HG03159 (cell line): ENCODE data around the gene BNIP5.
"Not testable (repeated sequence)": the region's sequence is repeated elsewhere in the genome, so short reads cannot be mapped to it uniquely, and the experiment has no call there.

Experiments used
- ATAC-seq: cut with Tn5 transposase; IDR thresholded peaks from one replicate; pipeline ENCODE4 v1.9.1; 2021; ENCODE audit warnings: mild to moderate bottlenecking, moderate library complexity; ENCODE audit not compliant: unreplicated experiment

BNIP5 gene

DNA sequence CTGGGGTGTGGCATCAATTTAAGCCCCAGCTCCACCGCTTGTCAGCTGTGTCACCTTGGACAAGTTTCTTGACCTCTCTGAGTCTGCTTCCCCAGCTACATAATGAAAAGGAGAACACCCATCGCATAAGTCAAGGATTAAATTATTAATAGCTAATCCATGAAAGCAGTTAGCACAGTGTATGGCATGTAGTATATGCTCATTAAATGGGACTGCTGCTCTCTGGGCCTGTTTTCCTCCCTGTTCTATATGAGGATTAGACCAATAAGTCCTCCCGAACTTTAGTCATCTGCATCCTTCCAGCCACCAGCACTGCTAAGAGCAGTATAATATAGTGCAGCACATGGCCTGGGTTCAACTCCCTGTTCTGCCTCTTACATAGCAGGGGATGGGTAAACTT, 31.1 kb upstream of the BNIP5 start:
- ATAC-seq: no peak

DNA sequence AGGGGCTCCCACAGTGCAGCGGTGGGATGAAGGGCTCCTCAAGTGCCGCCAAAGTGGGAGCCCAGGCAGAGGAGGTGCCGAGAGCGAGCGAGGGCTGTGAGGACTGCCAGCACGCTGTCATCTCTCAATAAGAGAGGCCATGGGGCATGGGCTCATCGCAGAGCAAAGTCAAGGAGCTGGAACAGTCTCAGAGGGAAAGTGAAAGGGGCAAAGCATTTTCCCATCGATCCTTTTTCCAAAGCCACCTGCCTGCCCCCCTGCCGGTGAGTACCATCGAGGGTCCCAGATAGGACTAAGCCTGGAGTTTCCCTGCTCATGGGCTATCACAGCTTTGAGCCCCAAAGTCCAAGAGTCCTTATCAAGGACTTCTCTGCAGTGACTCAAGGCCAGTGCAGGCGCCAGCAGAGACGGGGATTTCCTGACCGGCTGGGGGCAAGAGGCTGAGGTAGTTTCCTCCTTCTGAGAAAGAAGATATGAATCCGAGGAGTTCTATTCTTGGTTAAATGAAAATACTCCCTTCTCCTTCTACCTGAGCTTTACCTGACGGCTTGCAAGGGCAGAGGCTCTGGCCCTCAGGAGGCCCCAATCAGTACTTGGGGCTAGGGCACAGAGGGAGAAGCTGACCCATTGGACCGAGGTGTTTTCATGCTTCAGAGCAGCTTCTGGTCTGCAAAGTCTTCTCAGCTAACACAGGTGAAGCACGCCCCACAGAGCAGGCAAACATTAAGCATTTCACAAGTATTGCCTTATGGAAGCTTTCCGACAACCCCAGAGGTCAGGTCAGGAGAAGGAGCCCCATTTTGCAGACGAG, 28.2 kb upstream of the BNIP5 start:
- peak; percentile 61 for ATAC-seq

DNA sequence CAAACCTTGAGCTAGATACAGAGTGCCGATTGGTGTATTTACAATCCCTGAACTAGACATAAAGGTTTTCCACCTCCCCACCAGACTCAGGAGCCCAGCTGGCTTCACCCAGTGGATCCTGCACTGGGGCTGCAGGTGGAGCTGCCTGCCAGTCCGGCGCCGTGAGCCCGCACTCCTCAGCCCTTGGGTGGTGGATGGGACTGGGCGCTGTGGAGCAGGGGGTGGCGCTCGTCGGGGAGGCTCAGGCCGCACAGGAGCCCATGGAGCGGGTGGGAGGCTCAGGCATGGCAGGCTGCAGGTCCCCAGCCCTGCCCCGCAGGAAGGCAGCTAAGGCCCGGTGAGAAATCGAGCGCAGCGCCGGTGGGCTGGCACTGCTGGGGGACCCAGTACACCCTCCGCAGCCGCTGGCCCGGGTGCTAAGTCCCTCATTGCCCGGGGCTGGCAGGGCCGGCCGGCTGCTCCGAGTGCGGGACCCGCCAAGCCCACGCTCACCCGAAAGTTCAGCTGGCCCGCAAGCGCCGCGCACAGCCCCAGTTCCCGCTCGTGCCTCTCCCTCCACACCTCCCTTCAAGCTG, 27.5 kb upstream of the BNIP5 start:
- not testable (repeated sequence) for ATAC-seq

DNA sequence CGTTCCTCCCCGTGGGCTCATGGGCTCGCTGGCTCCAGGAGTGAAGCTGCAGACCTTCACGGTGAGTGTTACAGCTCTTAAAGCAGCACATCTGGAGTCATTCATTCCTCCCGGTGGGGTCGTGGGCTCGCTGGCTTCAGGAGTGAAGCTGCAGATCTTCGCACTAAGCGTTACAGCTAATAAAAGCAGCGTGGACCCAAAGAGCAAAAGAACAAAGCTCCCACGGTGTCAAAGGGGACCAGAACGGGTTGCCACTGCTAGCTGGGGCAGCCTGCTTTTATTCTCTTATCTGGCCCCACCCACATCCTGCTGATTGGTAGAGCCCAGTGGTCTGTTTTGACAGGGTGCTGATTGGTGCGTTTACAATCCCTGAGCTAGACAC, 26.7 kb upstream of the BNIP5 start:
- not testable (repeated sequence) for ATAC-seq

DNA sequence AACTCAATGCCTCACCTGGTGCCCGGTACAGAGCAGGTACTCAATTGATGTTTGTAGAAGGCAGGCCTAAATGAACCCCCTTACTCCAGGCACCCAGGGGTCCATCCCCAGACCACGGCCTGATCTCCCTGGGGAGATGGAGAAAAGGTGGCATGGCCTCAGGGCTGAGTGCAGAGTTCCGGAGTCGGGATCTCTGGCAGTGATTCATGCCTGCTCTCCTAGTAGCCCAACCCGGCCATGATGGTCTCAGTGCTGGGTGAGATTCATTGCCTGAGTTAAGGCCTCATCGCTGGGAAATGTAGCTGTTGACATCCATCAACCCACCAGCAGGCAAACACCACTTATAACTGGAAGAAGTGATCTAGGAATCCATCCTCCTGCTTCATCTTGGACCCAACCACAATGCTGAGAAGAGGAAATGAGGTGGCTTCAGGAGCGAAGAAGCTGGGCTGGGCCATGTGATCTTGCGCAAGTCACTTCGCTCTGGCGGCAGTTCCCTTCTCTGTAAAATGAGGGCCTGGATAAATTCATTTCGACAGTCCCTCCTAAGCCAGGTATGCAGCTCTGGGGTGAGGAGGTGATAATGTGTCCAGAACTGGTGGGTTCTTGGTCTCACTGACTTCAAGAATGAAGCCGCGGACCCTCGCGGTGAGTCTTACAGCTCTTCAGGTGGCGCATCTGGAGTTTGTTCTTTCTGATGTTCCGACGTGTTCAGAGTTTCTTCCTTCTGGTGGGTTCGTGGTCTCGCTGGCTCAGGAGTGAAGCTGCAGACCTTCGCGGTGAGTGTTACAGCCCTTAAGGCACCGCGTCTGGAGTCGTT, 26.1 kb upstream of the BNIP5 start:
- ATAC-seq: no peak

DNA sequence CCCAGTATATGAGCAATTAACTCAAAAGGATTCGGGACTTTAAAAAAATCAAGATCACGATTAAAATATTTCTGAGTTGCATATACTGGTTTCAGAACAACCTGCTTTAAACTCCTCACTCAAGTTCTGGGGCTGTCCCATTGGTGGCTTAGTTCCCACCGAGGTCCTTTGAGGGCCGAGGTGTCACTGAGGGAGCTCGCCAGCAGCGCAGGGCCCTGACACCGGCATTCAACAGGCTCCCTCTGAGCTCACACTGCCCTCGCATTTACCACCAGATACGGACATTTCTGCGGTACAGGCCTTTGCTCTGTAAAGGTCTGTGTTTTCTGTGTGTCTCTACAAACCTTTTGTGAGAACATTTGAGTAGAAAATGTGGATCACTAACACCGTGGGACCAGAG, 24.4 kb upstream of the BNIP5 start:
- no peak for ATAC-seq

DNA sequence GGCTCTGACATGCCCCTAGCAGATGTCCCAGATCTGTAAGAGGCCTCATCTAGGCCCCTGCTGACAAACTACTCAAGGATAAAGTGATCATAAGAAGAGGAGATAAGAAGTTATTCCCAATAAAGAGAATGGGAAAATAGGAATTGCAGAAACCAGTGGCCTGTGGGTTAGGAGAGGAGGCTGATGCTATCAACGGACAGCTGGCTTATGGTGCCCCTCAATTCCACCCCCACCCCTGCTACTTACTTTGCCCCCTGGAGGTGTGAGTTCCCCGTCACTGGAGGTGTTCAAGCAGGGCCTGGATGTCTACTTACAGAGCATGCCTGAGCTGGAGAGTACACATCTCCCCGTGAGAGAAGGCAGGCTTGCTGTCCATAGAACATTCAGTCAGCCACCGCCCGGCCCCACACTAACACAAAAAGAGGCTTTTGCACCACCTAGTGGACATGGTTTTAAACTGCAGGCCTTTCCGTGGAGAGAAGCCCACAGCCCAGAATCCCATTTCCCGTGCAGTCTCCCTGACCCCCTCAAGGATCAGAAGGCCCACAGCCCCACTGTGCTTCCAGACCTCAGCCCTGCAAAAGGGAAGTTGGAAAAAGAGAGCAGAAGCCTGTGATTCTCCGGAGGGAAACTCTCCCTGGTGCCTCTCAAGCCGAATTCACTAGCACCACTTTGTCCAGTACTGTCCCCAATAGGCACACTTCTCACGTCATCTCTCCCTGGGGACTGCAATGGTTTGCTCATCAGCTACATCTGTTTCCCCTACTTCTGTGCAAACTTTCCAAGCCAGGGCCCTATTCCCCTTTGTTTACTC, 23.8 kb upstream of the BNIP5 start:
- ATAC-seq: no peak

DNA sequence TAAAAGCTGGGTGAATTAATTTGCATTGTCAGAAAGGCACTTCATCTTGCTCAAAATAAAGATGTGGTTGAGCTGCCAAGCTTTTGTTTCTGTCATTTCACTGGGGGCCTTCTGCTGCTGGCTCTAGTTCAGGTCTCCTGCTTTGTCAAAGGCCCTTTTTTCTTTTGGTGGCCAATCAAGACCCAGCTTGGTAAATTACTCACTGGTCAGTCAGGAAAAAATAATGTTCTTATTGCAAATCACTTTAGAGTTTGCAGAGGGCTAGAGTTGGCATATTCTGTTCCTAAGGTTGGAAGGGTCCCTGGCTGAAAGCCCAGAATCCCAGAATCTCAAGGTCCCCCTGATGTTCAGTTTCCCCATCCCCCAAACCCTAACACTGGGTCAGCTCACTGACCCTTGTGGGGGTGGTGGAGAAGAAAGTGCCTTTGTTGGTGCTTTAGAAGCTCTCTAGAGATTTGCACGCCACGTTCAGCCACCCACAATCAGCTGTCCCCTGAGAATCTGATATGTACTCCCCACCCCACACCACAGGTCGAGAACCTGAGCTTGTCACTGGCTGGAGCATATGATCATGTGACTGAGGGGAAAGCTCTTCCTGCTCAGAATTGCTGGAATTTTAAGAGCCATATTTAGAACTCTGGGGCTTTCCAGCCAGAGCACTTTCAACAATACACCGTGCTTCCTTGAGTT, 21.7 kb upstream of the BNIP5 start:
- no peak for ATAC-seq

DNA sequence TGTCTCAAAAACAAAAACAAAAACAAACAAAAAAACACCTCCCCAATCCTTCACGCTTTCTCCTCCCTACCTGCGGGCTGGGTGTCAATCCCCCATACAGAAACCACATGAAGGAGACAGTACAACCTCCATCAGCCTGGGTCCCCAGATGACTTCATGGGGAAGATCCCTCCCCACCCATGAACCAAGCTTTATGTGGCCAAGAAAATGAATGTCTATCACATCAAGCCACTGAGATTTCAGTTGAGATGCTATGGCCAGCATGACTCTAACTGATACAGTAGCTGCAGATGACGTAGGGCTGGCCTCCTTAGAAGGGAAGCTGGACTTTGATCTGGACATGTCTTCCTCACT, 21.2 kb upstream of the BNIP5 start:
- no peak for ATAC-seq

DNA sequence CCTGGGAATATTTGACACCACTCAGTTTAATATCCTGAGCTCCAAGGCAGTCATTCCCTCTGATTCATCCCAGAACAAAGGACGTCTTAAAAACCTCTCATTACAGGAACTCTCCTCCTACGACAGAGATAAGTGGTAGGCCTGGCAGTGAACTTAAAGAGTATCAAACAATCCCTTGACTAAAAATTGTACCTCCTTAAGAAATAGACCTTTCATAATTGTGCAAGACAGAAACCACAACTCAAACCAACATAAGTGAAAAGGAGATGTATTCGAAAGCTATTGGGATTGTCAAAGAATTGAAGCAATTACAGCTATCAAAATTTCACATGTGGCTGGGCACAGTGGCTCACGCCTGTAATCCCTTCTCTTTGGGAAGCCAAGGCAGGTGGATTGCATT, 19.1 kb upstream of the BNIP5 start:
- no peak for ATAC-seq

DNA sequence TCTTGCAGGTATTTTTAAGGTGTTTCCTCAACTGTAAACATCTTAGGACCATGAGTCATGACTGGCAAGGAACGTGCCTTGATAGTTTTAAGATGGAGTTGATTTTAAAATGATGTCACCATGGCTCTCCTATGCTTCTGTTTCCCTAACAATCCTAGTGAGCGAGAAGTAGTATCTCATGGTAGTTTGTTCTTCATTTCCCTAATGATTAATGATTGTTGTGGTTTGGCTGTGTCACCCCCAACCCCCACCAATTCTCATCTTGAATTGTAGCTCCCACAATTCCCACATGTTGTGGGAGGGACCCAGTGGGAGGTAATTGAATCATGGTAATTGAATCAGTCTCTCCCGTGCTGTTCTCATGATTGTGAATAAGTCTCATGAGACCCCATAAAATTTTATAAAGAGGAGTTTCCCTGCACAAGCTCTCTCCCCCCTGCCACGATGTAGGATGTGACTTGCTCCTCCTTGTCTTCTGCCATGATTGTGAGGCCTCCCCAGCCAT, 16.8 kb upstream of the BNIP5 start:
- no peak for ATAC-seq

DNA sequence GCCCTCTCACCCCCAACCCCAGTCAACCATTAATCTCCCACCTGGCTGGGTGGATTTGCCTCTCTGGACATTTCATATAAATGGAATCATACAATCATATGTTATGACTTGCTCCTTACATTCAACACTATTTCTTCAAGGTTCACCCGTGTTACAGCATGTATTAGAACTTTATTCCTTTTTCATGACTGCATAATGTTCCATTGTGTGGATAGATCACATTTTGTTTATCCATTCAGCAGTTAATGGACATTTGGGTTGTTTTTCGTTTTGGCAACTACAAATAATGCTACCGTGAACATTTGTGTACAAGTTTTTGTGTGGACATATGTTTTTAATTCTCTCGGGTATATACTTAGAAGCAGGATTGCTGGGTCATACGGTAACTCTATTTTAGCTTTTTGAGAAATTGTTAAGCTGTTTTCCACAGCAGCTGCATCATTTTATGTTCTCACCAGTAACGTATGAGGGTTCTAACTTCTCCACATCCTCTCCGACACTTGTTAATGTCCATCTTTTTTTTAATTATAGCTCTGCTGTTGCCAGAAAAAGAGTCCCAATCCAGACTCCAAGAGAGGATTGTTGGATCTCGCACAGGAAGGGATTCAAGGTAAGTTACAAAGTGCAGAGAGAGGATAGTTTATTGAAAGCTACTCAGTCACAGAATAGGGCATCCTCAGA, 15.9 kb upstream of the BNIP5 start:
- ATAC-seq: no peak

DNA sequence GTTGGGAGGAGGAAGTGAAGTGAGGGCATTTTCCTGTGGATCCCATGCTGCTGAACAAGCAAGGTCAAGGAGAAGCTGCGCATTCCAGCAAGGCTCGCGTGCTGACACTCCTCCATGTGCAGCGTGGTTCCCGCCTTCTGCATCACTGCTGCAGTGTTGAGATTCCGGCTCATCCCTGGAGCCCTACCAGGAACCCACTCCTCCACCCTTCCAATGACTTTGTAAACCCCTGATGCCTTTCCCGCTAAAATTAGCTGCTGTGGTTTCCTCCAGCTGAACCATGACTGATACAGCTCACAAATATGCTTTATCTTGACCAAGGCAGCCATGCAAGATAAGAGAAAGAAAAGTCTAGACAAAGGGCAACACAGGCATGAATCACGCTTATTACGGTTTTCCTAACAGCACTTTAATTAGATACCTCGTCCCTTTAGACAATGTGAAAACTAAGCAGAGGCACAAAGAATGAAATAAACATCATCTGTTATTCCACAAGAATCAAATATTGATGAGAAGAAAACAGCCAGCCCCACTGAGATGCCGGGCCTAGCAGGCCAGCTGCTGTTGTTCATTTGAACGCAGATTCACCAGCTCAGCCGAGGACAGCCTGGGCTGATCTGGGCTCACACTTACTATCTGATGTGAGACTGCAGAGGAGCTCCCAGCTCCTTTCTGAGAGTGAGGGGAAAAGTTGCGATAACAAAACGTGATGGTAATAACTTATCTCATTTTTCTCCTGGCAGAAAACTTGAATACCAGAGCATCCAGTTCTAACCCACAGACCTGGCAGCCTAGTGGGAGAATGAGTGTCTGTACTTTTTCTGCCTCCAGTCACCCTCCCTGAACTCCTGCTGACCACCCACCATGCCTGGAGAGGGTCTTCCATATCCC, 14.2 kb upstream of the BNIP5 start:
- ATAC-seq: no peak

DNA sequence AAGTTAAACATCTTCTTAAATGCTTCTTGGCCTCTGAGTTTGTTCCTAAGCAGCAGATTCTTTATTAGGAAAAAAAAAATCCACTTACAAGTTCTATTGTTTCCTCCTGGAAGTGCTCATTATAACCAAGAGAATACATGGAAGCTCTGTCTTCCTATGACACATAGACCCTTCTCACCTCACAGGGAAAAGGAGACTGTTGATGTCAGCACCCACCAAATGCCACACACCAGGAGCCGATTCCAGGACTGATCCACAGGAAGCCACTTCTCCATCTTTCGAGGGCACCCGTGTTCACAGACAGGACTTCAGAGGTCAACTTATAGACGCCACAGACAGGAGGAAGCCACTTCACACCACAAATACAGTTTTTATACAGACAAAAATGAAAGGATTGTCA, 13.4 kb upstream of the BNIP5 start:
- ATAC-seq: no peak

DNA sequence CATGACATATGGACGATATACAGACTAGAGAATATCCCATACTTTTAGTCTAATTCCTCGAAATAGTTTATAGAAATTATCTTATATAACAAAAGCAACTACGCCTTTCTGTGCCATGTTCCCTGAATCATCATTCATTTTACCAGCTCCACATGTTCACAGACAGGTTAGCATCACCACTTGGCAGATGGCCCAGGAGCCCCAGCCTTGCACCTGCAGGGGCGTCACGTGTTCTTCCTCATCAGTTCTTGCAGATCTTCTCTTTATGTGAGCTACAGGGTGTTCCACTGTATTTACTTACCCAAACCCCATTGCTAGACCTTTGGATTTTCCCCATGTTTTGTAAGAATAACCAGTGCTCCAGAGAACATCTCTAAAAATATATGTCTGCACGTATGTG, 12.6 kb upstream of the BNIP5 start:
- no peak for ATAC-seq

DNA sequence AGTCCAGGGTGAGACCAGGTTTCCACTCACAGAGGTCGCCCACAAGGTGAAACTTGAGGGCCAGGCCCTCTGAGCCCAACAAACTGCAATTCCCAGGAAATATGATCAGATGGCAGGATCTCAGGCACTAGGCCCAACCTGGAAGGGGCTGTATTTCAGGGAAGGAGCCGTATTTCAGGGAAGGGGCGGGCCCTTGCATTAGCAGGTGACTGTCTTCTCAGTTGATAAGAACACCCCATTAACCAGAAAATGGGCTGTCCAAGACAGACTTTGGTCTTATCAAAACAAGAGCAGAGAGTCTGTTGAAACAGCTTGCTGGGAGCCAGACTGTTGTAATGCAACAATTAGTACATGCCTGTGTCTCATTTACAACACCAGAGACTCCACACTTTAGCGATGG, 10.9 kb upstream of the BNIP5 start:
- ATAC-seq: no peak

DNA sequence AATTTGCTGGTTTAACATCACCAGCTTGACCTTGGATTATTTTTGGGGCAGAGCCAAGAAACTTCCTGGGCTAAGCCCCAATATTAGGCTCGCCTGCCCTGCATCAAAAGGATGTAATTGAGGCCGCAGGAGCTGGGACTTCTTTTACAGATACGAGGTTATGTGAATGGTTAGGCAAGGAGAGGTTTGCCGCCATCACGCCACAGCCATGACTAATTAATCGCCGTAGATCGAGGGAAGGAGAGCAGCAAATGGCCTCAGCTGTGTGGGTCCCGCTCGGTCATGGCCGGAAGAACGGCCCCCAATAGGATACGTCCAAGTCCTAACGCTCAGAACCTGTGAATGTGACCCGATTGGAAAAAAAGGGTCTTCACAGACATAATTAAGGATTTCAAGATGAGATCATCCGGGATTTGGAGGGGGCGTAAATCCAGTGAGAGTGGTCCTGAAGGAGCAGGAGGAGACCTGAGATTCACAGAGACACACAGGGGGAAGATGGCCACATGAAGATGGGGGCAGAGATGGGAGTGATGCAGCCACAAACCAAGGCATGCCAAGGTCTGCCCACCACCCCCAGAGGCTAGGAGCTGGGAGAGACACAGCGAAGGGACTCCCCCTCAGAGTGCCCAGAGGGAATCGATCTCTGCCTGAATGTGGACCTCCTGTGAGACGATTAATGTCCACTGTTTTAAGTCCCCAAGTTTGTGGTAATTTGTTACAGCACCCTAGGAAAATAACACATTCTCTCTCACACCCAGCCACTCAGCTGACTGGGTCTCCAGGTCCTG, 10.0 kb upstream of the BNIP5 start:
- no peak for ATAC-seq
